Metanephros (tissue), 1 donor: ENCODE measurements around the gene ADPRS. TPM values are rescaled to one million over a fixed set of nuclear protein-coding genes. Genes with fewer than 3 reads are reported as not detected.

Experiments used
- total RNA-seq: library from RNA; depleted of rRNA; stranded (reverse); fragments of >200 nt; gene quantifications from one replicate; pipeline ENCODE4 v1.2.3, GENCODE V29; 2014

Gene ADPRS, protein sequence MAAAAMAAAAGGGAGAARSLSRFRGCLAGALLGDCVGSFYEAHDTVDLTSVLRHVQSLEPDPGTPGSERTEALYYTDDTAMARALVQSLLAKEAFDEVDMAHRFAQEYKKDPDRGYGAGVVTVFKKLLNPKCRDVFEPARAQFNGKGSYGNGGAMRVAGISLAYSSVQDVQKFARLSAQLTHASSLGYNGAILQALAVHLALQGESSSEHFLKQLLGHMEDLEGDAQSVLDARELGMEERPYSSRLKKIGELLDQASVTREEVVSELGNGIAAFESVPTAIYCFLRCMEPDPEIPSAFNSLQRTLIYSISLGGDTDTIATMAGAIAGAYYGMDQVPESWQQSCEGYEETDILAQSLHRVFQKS
- 30.0 TPM for total RNA-seq

DNA sequence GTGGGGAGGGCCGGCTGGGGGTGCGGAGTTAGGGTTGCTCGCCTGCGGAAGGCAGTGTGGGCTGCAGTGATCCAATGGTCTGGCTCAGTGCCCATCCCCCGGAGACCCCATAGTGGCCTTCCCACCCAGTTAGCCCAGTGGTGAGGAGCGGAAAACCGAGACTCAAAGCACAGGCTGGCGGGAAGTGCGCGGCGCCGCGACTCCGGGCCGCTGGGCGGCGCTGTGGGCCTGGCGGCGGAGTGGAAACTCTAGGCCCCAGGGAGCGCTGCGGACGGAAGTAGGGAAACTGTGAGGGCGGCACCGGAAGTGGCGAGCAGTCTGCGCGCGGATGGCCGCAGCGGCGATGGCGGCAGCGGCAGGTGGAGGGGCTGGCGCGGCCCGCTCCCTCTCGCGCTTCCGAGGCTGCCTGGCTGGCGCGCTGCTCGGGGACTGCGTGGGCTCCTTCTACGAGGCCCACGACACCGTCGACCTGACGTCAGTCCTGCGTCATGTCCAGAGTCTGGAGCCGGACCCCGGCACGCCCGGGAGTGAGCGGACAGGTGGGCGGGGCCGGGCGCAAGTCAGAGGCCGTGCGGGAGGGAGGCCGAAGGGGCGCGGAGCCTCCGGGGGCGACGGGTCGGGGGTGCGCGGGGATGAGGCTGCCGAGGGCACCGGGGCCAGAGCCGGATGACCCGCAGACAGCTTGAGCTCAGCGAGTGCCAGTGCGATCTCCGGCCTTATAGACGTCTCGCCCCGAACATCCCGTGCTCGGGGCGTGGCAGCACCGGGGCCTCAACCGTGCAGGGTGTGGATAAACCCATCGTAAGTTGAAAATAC is at the start of gene ADPRS:
Gene ADPRS, plus strand, starts transcription at position 316 of the 816 bp plus-strand sequence. Its CDS starts 13 bp downstream, at position 329.

DNA sequence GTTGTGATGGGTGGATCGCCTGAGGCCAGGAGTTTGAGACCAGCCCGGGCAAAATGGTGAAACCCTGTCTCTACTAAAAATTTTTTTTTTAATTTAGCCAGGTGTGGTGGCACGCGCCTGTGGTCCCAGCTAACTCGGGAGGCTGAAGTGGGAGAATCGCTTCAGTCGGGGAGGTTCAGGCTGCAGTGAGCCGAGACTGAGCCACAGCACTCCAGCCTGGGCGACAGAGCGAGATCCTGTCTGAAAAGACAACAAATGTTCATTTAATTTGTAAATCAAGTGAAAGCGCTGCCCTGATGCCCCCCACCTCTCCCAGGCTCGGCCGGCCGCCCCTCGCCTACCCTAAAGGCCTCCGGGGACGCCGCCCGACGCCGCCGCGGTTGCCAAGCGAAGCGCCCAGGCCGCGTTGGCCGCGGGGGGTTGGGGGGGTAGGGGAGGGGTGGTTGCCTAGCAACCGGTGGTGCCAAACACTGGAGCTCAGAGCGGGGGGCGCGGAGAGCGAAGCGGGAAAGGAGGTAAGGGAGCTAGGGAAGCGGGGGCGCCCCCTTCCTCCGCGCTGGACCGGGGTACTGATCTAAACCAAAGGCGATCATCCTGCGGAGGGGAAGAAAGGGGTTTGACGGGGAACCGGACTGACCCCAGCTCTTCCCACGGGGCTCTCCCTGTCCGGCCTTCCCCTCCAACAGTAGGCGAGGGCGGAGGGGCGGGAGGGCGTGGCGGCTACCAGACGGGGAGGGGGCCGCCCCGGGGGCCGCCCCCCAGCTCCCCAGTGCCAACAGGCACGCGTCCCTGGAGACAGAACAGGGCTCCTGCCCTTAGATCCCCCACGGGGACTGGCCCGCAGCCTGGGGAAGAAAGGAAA is 4.8 kb upstream of the ADPRS start, which contains the start of gene TEKT2:
Gene TEKT2, plus strand, starts transcription at position 460 of the 862 bp plus-strand sequence. CDS start 828 bp downstream, outside the sequence.

DNA sequence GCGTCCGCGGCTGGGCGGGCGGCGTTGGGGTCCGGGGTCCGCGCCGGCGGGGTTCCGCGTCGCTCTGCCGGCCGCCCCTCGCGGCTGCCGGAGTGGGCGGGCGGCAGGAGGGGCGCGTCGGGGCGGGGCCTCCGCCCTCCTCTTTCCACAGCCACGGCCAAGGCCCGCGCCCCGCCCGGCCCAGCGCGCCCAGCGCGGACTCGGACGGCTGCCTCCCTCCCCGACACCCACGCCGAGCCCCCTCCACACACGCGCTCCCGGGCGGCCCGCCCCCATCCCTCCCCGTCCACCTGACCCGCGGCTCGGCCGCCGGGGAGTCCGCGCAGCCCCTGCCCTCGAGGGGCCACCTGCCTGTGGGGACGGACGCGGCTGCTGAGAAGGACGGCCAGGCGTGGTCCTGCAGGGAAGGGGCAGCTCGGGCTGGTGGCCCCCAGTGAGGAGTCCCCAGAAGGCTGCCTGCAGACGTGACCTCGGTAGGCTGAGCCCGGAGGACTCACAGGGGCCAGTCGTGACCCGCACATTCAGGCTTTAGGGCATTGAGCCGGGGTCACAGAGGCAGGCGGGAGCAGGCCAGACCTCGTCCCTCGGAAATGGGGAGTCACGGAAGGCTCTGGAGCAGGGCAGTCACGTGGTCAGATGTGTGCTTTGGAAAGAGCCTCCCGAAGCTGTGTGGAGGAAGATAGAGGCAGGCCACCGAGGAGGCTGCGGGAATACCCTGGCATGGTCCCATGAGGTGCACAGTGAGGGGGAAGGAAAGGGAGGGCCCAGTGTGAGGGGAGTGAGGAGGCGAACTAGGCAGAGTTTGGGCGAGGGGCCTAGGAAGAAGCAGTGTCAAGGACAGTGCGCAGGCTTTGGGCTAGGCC is 36.7 kb downstream of the ADPRS start, which contains the start of gene COL8A2:
Gene COL8A2, minus strand, starts transcription at position 94 of the 863 bp plus-strand sequence. CDS start 24,980 bp downstream, outside the sequence.

Other genes starting within 250 kb of the ADPRS start
- gene AGO1, start 205.7 kb upstream of the ADPRS start, total RNA-seq: 19.0 TPM
- gene AGO3, start 157.8 kb upstream of the ADPRS start, total RNA-seq: 33.2 TPM
- gene TEKT2, start 4.8 kb upstream of the ADPRS start, total RNA-seq: 5.0 TPM
- gene COL8A2, start 36.3 kb downstream of the ADPRS start, total RNA-seq: 3.7 TPM
- 42.7 TPM for gene TRAPPC3, start 60.6 kb downstream of the ADPRS start, total RNA-seq
- gene MAP7D1, start 67.3 kb downstream of the ADPRS start, total RNA-seq: 45.6 TPM
- 111 TPM for gene THRAP3, start 135.6 kb downstream of the ADPRS start, total RNA-seq
- 19.5 TPM for gene SH3D21, start 217.5 kb downstream of the ADPRS start, total RNA-seq
- gene EVA1B, start 234.8 kb downstream of the ADPRS start, total RNA-seq: 117 TPM